Smooth muscle cell (in vitro differentiated cells): Measurements from ENCODE around the gene GSG1L. TPM values are rescaled to one million over a fixed set of nuclear protein-coding genes. Genes with fewer than 3 reads are reported as not detected.

ENCODE experiments used
- DNase-seq: peaks from one replicate; lab custom pipeline; 2025; ENCODE audit not compliant: unreplicated experiment; lab: John Stamatoyannopoulos, UW
- H2AFZ ChIP-seq: fragments of 200-600 bp; sonication (generic); 2 replicates; pipeline ENCODE4 v1.6.0; 2016; ENCODE audit warnings: antibody characterized with exemption, low read depth, mild to moderate bottlenecking
- H3F3A ChIP-seq: fragments of 200-600 bp; sonication (generic); 2 replicates; pipeline ENCODE4 v1.6.0; 2017; ENCODE audit warnings: antibody characterized with exemption, low read depth
- H3K27ac ChIP-seq: fragments of 200-600 bp; sonication (generic); 2 replicates; pipeline ENCODE4 v1.5.1; 2016; ENCODE audit warnings: low read depth, mild to moderate bottlenecking
- H3K27me3 ChIP-seq: fragments of 200-600 bp; sonication (generic); 2 replicates; pipeline ENCODE4 v1.6.1; 2016; ENCODE audit warnings: low read depth, mild to moderate bottlenecking
- H3K36me3 ChIP-seq: fragments of 200-600 bp; sonication (generic); 2 replicates; pipeline ENCODE4 v1.5.1; 2016; ENCODE audit warnings: low read depth
- H3K4me1 ChIP-seq: fragments of 200-600 bp; sonication (generic); 2 replicates; pipeline ENCODE4 v1.5.1; 2016; ENCODE audit warnings: low read depth
- H3K4me2 ChIP-seq: fragments of 200-600 bp; sonication (generic); 2 replicates; pipeline ENCODE4 v1.6.0; 2016; ENCODE audit warnings: mild to moderate bottlenecking
- H3K4me3 ChIP-seq: fragments of 200-600 bp; sonication (generic); 2 replicates; pipeline ENCODE4 v1.5.1; 2016; ENCODE audit warnings: mild to moderate bottlenecking
- H3K79me2 ChIP-seq: fragments of 200-600 bp; sonication (generic); 2 replicates; pipeline ENCODE4 v1.6.0; 2016; ENCODE audit warnings: low read depth, mild to moderate bottlenecking
- H3K9ac ChIP-seq: fragments of 200-600 bp; sonication (generic); 2 replicates; pipeline ENCODE4 v1.6.0; 2016; ENCODE audit warnings: low read depth
- H3K9me3 ChIP-seq: fragments of 200-600 bp; sonication (generic); replicated peaks from 2 replicates; pipeline ENCODE4 v1.5.1; 2016; ENCODE audit warnings: low read depth
- H4K20me1 ChIP-seq: fragments of 200-600 bp; sonication (generic); 2 replicates; pipeline ENCODE4 v1.6.0; 2016; ENCODE audit warnings: low read depth
- CTCF ChIP-seq: fragments of 200-600 bp; sonication (generic); IDR thresholded peaks from 2 replicates; pipeline ENCODE4 v1.5.1; 2017; ENCODE audit warnings: borderline replicate concordance, mild to moderate bottlenecking, antibody characterized with exemption; ENCODE audit not compliant: insufficient read depth, poor library complexity, severe bottlenecking
- WGBS: methylation state at CpG from one replicate; pipeline ENCODE4 v1.1.7; 2016; ENCODE audit warnings: low lambda C conversion rate; 5-methylcytosine and 5-hydroxymethylcytosine counted together
- polyA plus RNA-seq: library from polyadenylated mRNA; unstranded; fragments of >200 nt; fragmentation: Nextera tagmentation; extraction: Ambion mirVana; gene quantifications from 2 replicates; pipeline ENCODE4 v1.2.1, GENCODE V29; 2016
- total RNA-seq: library from RNA; depleted of rRNA; stranded (reverse); fragments of >200 nt; gene quantifications from 2 replicates; pipeline ENCODE4 v1.2.3, GENCODE V29; 2014

The GSG1L gene
- total and polyA plus RNA-seq, 2 experiments from 2014 or later, result 0.31 TPM; not detected in 1

- Histone ChIP-seq H3K27me3 (no peaks in the 10 kb centered on the region), H3K4me2 (no peak overlapping the region), H2AFZ (no peak overlapping the region), H3F3A (no peaks in the 10 kb centered on the region), H3K4me3 (no peak overlapping the region), H3K9me3 (peaks cover 3% of the 10 kb centered on the region), H3K9ac (no peak overlapping the region), H3K27ac (no peak overlapping the region), H3K36me3 (no peaks in the 10 kb centered on the region), H3K79me2 (no peaks in the 10 kb centered on the region), H4K20me1 (no peaks in the 10 kb centered on the region), H3K4me1 (no peaks in the 10 kb centered on the region)
- WGBS, result 74% methylated on average over 8 of the region's 8 CpGs
- no peak for TF ChIP-seq CTCF
- no peak for DNase-seq
Observed at GRCh38 chr16:28052274-28053128, 11.0 kb downstream of the GSG1L start.

DNA sequence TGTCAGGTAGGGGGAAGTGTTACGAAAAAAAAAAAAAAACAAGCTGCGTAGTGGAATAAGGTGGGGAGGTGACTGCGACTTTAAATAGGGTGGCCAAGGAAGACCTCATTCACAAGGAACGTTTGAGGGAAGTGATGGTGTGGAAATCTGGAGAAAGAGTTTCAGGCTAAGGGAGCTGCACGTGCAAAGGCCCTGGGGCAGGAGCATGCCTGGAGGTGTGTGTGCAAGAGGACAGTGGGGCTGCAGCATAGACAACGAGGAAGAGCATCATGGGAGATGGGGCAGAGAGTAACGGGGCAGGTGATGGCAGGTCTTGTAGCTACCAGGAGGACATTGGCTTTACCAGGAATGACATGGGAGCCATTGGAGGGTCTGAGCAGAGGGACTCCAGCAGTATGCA is 12.0 kb downstream of the GSG1L start:
- no peak overlapping the region for H2AFZ ChIP-seq
- H3K27me3 ChIP-seq, result no peaks in the 10 kb centered on the region
- no peak for TF ChIP-seq CTCF
- peaks cover 3% of the 10 kb centered on the region for H3K9me3 ChIP-seq
- WGBS, result 85% methylated on average over 7 of the region's 7 CpGs
- H3K4me1 ChIP-seq, result no peaks in the 10 kb centered on the region
- DNase-seq, result no peak
- no peaks in the 10 kb centered on the region for H3K79me2 ChIP-seq
- H3K9ac ChIP-seq, result no peak overlapping the region
- H3K4me3 ChIP-seq, result no peak overlapping the region
- H3K4me2 ChIP-seq, result no peak overlapping the region
- no peak overlapping the region for H3K27ac ChIP-seq
- H3F3A ChIP-seq, result no peaks in the 10 kb centered on the region
- no peaks in the 10 kb centered on the region for H4K20me1 ChIP-seq
- no peaks in the 10 kb centered on the region for H3K36me3 ChIP-seq

DNA sequence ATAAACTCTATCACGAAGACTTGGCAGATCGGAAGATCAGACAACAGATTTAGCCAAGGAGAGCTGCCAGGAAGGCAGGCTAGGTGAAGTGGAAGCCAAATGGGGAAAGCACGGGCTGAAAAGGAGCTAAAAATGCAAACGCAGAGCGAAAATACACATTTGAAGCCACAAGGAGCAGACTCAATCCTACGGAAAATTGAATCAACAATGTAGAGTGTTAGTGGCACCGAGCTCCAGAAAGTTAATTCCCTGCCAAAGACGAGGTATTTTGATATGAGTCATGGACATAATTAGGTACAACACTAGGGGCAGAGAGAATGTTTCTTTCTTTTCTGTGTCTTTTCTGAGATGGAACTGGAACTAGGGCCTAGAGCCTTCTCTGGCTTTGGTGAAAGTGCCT is 20.7 kb downstream of the GSG1L start:
- DNase-seq, result no peak
- H3K4me1 ChIP-seq, result no peaks in the 10 kb centered on the region
- no peaks in the 10 kb centered on the region for H3F3A ChIP-seq
- no peaks in the 10 kb centered on the region for H3K27me3 ChIP-seq
- no peaks in the 10 kb centered on the region for H3K9me3 ChIP-seq
- no peak overlapping the region for H3K9ac ChIP-seq
- H3K4me3 ChIP-seq, result no peak overlapping the region
- H3K4me2 ChIP-seq, result no peak overlapping the region
- 79% methylated on average over 8 of the region's 8 CpGs for WGBS
- no peak overlapping the region for H2AFZ ChIP-seq
- H3K79me2 ChIP-seq, result no peaks in the 10 kb centered on the region
- H3K36me3 ChIP-seq, result no peaks in the 10 kb centered on the region
- H3K27ac ChIP-seq, result no peak overlapping the region
- no peak for TF ChIP-seq CTCF
- H4K20me1 ChIP-seq, result no peaks in the 10 kb centered on the region

DNA sequence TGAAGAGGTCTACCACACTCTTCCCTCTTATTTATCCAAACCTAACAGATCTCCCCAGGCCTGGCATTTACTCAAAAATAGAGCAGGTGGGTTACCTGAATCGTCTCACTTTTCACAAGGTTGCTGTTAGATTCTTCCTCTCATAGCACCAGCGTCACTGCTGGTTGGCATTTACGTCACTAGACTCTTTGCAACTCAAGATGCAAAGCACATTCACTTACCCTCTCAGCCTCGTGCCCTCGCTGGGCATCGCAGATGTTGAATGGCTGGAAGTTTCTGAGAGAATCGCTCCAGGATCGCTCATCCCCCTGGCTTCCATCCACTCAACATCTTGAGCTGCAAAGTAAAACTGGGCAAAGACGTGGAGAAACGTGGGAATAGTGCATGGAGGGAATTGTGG is 21.9 kb downstream of the GSG1L start:
- Histone ChIP-seq H2AFZ (no peak overlapping the region), H3K4me3 (no peak overlapping the region), H3K79me2 (no peaks in the 10 kb centered on the region), H4K20me1 (no peaks in the 10 kb centered on the region), H3K27me3 (no peaks in the 10 kb centered on the region), H3F3A (no peaks in the 10 kb centered on the region), H3K9me3 (no peaks in the 10 kb centered on the region), H3K4me1 (no peaks in the 10 kb centered on the region), H3K36me3 (no peaks in the 10 kb centered on the region), H3K27ac (no peak overlapping the region), H3K9ac (no peak overlapping the region), H3K4me2 (no peak overlapping the region)
- no peak for TF ChIP-seq CTCF
- 86% methylated on average over 10 of the region's 10 CpGs for WGBS
- no peak for DNase-seq
